ENCODE measurements around the gene CATSPER3. TPM values are rescaled to one million over a fixed set of nuclear protein-coding genes. Genes with fewer than 3 reads are reported as not detected.

CATSPER3 gene
- total RNA-seq, 1 experiment from 2014 or later: 0.90 TPM

- no peak for TF ChIP-seq EZH2 (IDR thresholded peaks at IDR 0.05; ENCODE audit: borderline replicate concordance, low read depth, low read length, poor library complexity, severe bottlenecking)
- TF ChIP-seq, protein P1, sequence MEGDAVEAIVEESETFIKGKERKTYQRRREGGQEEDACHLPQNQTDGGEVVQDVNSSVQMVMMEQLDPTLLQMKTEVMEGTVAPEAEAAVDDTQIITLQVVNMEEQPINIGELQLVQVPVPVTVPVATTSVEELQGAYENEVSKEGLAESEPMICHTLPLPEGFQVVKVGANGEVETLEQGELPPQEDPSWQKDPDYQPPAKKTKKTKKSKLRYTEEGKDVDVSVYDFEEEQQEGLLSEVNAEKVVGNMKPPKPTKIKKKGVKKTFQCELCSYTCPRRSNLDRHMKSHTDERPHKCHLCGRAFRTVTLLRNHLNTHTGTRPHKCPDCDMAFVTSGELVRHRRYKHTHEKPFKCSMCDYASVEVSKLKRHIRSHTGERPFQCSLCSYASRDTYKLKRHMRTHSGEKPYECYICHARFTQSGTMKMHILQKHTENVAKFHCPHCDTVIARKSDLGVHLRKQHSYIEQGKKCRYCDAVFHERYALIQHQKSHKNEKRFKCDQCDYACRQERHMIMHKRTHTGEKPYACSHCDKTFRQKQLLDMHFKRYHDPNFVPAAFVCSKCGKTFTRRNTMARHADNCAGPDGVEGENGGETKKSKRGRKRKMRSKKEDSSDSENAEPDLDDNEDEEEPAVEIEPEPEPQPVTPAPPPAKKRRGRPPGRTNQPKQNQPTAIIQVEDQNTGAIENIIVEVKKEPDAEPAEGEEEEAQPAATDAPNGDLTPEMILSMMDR (conservative IDR thresholded peaks at IDR 0.05; ENCODE audit: low read depth, low read length): no peak
- Histone ChIP-seq H3K9me3 (ENCODE audit: low read depth, low read length, poor library complexity, severe bottlenecking) (no peaks in the 10 kb centered on the region), H3K27ac (ENCODE audit: low read depth, low read length, poor library complexity, severe bottlenecking) (no peak overlapping the region), H3K27me3 (replicated peaks; ENCODE audit: insufficient read depth, low read depth, low read length, poor library complexity) (no peaks in the 10 kb centered on the region), H3K36me3 (ENCODE audit: insufficient read depth, low read length, poor library complexity, severe bottlenecking) (no peaks in the 10 kb centered on the region), H3K4me1 (ENCODE audit: insufficient read depth, low read length, poor library complexity, severe bottlenecking) (no peaks in the 10 kb centered on the region), H3K4me3 (ENCODE audit: low read depth, low read length, poor library complexity, severe bottlenecking) (no peak overlapping the region)
- no peak for DNase-seq (ENCODE audit: low spot score)
- CTCF ChIA-PET: no interaction called here
- POLR2A ChIA-PET (ENCODE audit: low non-redundant PET): no interaction called here
- BruUV-seq (replicated peaks): no TSS peak
- intact Hi-C loops (cut with micrococcal nuclease; ENCODE audit: unreplicated experiment): no loop called here
Observed at GRCh38 chr5:135018457-135018856, 50.8 kb downstream of the CATSPER3 start.

- ChIA-PET CTCF (no interaction called here), POLR2A (ENCODE audit: low non-redundant PET) (no interaction called here)
- no peak overlapping the region for H3K27ac ChIP-seq (ENCODE audit: low read depth, low read length, poor library complexity, severe bottlenecking)
- no peaks in the 10 kb centered on the region for H3K36me3 ChIP-seq (ENCODE audit: insufficient read depth, low read length, poor library complexity, severe bottlenecking)
- intact Hi-C loops (cut with micrococcal nuclease; ENCODE audit: unreplicated experiment): no loop called here
- no TSS peak for BruUV-seq (replicated peaks)
- no peak for TF ChIP-seq EZH2 (IDR thresholded peaks at IDR 0.05; ENCODE audit: borderline replicate concordance, low read depth, low read length, poor library complexity, severe bottlenecking)
- TF ChIP-seq, protein P1 (conservative IDR thresholded peaks at IDR 0.05; ENCODE audit: low read depth, low read length): no peak
- H3K27me3 ChIP-seq (replicated peaks; ENCODE audit: insufficient read depth, low read depth, low read length, poor library complexity): no peaks in the 10 kb centered on the region
- no peaks in the 10 kb centered on the region for H3K4me1 ChIP-seq (ENCODE audit: insufficient read depth, low read length, poor library complexity, severe bottlenecking)
- no peaks in the 10 kb centered on the region for H3K9me3 ChIP-seq (ENCODE audit: low read depth, low read length, poor library complexity, severe bottlenecking)
- H3K4me3 ChIP-seq (ENCODE audit: low read depth, low read length, poor library complexity, severe bottlenecking): no peak overlapping the region
- DNase-seq (ENCODE audit: low spot score): no peak
Observed at GRCh38 chr5:135019314-135019713, 51.6 kb downstream of the CATSPER3 start.

- H3K4me3 ChIP-seq (ENCODE audit: low read depth, low read length, poor library complexity, severe bottlenecking): no peak overlapping the region
- BruUV-seq (replicated peaks): no TSS peak
- CTCF ChIA-PET: no interaction called here
- H3K36me3 ChIP-seq (ENCODE audit: insufficient read depth, low read length, poor library complexity, severe bottlenecking): no peaks in the 10 kb centered on the region
- TF ChIP-seq, protein P1 (conservative IDR thresholded peaks at IDR 0.05; ENCODE audit: low read depth, low read length): no peak
- TF ChIP-seq EZH2 (IDR thresholded peaks at IDR 0.05; ENCODE audit: borderline replicate concordance, low read depth, low read length, poor library complexity, severe bottlenecking): no peak
- no peaks in the 10 kb centered on the region for H3K27me3 ChIP-seq (replicated peaks; ENCODE audit: insufficient read depth, low read depth, low read length, poor library complexity)
- no peak overlapping the region for H3K27ac ChIP-seq (ENCODE audit: low read depth, low read length, poor library complexity, severe bottlenecking)
- H3K9me3 ChIP-seq (ENCODE audit: low read depth, low read length, poor library complexity, severe bottlenecking): no peaks in the 10 kb centered on the region
- POLR2A ChIA-PET (ENCODE audit: low non-redundant PET): no interaction called here
- intact Hi-C loops (cut with micrococcal nuclease; ENCODE audit: unreplicated experiment): no loop called here
- no peak for DNase-seq (ENCODE audit: low spot score)
- no peaks in the 10 kb centered on the region for H3K4me1 ChIP-seq (ENCODE audit: insufficient read depth, low read length, poor library complexity, severe bottlenecking)
Observed at GRCh38 chr5:135020111-135020895, 52.6 kb downstream of the CATSPER3 start.

Data from A673 (cell line).